Measurements from ENCODE around the gene TMEM255B. TPM values are rescaled to one million over a fixed set of nuclear protein-coding genes. Genes with fewer than 3 reads are reported as not detected.
"Not testable (repeated sequence)": the region's sequence is repeated elsewhere in the genome, so short reads cannot be mapped to it uniquely, and the experiment has no call there.

Gene TMEM255B
- total RNA-seq, 2 experiments from 2014 or later, result 1.0 to 1.2 TPM

- H3K27me3 ChIP-seq (ENCODE audit: control insufficient read depth in 1 of 2, insufficient read depth in 2 of 2, low read length in 2 of 2), result no peaks in the 10 kb centered on the region
- H3K4me3 ChIP-seq (ENCODE audit: low read length), result no peak overlapping the region
- TF ChIP-seq CTCF (IDR thresholded peaks at IDR 0.05), result no peak
- no peaks in the 10 kb centered on the region for H3K4me1 Mint-ChIP-seq (ENCODE audit: low read depth)
- no peak overlapping the region for H3K27ac Mint-ChIP-seq
- no peaks in the 10 kb centered on the region for H3K9me3 Mint-ChIP-seq
- intact Hi-C loops (cut with DNase I, micrococcal nuclease), result no loop called here
- H3K36me3 ChIP-seq (ENCODE audit: insufficient read depth, low read length), result peaks cover 5% of the 10 kb centered on the region
- ATAC-seq (ENCODE audit: poor library complexity), result no peak
- H3K4me3 Mint-ChIP-seq, result no peak overlapping the region
- DNase-seq, result no peak
- POLR2A ChIA-PET, result no interaction called here
- H3K36me3 Mint-ChIP-seq (ENCODE audit: low read depth), result peaks cover 4% of the 10 kb centered on the region
- CTCF ChIA-PET, result no interaction called here
- no peak overlapping the region for H3K27ac ChIP-seq (ENCODE audit: low read depth in 1 of 2, low read length in 2 of 2)
- H3K27me3 Mint-ChIP-seq, result no peaks in the 10 kb centered on the region
- no peaks in the 10 kb centered on the region for H3K4me1 ChIP-seq (ENCODE audit: insufficient read depth, low read length)
- peaks cover 0 to 13% of the 10 kb centered on the region in 2 experiments for H3K9me3 ChIP-seq (ENCODE audit: control insufficient read depth in 1 of 2, insufficient read depth in 1 of 2, low read length in 2 of 2)
These were observed 68.0 kb downstream of the TMEM255B start for GRCh38 chr13:113827021-113827420.

- no peak overlapping the region for H3K4me3 ChIP-seq (ENCODE audit: low read length)
- H3K27ac Mint-ChIP-seq, result no peak overlapping the region
- H3K36me3 ChIP-seq (ENCODE audit: insufficient read depth, low read length), result peaks cover 5% of the 10 kb centered on the region
- H3K9me3 Mint-ChIP-seq, result no peaks in the 10 kb centered on the region
- POLR2A ChIA-PET, result no interaction called here
- H3K4me1 Mint-ChIP-seq (ENCODE audit: low read depth), result no peaks in the 10 kb centered on the region
- H3K27ac ChIP-seq (ENCODE audit: low read depth in 1 of 2, low read length in 2 of 2), result no peak overlapping the region
- H3K36me3 Mint-ChIP-seq (ENCODE audit: low read depth), result peaks cover 4% of the 10 kb centered on the region
- intact Hi-C loops (cut with DNase I, micrococcal nuclease), result no loop called here
- H3K4me3 Mint-ChIP-seq, result no peak overlapping the region
- no peaks in the 10 kb centered on the region for H3K27me3 Mint-ChIP-seq
- CTCF ChIA-PET, result no interaction called here
- DNase-seq (no peak), ATAC-seq (ENCODE audit: poor library complexity) (no peak)
- H3K27me3 ChIP-seq (ENCODE audit: control insufficient read depth in 1 of 2, insufficient read depth in 2 of 2, low read length in 2 of 2), result no peaks in the 10 kb centered on the region
- peaks cover 0 to 12% of the 10 kb centered on the region in 2 experiments for H3K9me3 ChIP-seq (ENCODE audit: control insufficient read depth in 1 of 2, insufficient read depth in 1 of 2, low read length in 2 of 2)
- H3K4me1 ChIP-seq (ENCODE audit: insufficient read depth, low read length), result no peaks in the 10 kb centered on the region
- TF ChIP-seq CTCF (IDR thresholded peaks at IDR 0.05), result no peak
These were observed 69.3 kb downstream of the TMEM255B start for GRCh38 chr13:113828282-113828825.

GRCh38 chr13:113830426-113830950 lies 71.5 kb downstream of the TMEM255B start:
- DNase-seq; H3K9me3 Mint-ChIP-seq; intact Hi-C loops (cut with DNase I, micrococcal nuclease); H3K9me3 ChIP-seq (ENCODE audit: control insufficient read depth in 1 of 2, insufficient read depth in 1 of 2, low read length in 2 of 2); H3K4me1 ChIP-seq (ENCODE audit: insufficient read depth, low read length); H3K4me1 Mint-ChIP-seq (ENCODE audit: low read depth); POLR2A ChIA-PET; H3K4me3 Mint-ChIP-seq; H3K27ac ChIP-seq (ENCODE audit: low read depth in 1 of 2, low read length in 2 of 2); H3K36me3 Mint-ChIP-seq (ENCODE audit: low read depth); H3K36me3 ChIP-seq (ENCODE audit: insufficient read depth, low read length); H3K27ac Mint-ChIP-seq; CTCF ChIA-PET; H3K27me3 Mint-ChIP-seq; H3K4me3 ChIP-seq (ENCODE audit: low read length); ATAC-seq (ENCODE audit: poor library complexity); H3K27me3 ChIP-seq (ENCODE audit: control insufficient read depth in 1 of 2, insufficient read depth in 2 of 2, low read length in 2 of 2): not testable (repeated sequence)

GRCh38 chr13:113831061-113831460 lies 72.0 kb downstream of the TMEM255B start:
- H3K9me3 ChIP-seq (ENCODE audit: control insufficient read depth in 1 of 2, insufficient read depth in 1 of 2, low read length in 2 of 2), result peaks cover 0 to 4% of the 10 kb centered on the region in 2 experiments
- no peaks in the 10 kb centered on the region for H3K27me3 ChIP-seq (ENCODE audit: control insufficient read depth in 1 of 2, insufficient read depth in 2 of 2, low read length in 2 of 2)
- Mint-ChIP-seq H3K4me1 (ENCODE audit: low read depth) (no peaks in the 10 kb centered on the region), H3K27ac (no peak overlapping the region), H3K4me3 (no peak overlapping the region), H3K36me3 (ENCODE audit: low read depth) (no peaks in the 10 kb centered on the region), H3K27me3 (no peaks in the 10 kb centered on the region), H3K9me3 (no peaks in the 10 kb centered on the region)
- TF ChIP-seq CTCF (IDR thresholded peaks at IDR 0.05), result no peak
- ATAC-seq (ENCODE audit: poor library complexity), result no peak
- no peak for DNase-seq
- intact Hi-C loops (cut with DNase I, micrococcal nuclease), result no loop called here
- H3K4me3 ChIP-seq (ENCODE audit: low read length), result no peak overlapping the region
- H3K4me1 ChIP-seq (ENCODE audit: insufficient read depth, low read length), result no peaks in the 10 kb centered on the region
- H3K27ac ChIP-seq (ENCODE audit: low read depth in 1 of 2, low read length in 2 of 2), result no peak overlapping the region
- peaks cover 7% of the 10 kb centered on the region for H3K36me3 ChIP-seq (ENCODE audit: insufficient read depth, low read length)
- ChIA-PET CTCF (no interaction called here), POLR2A (no interaction called here)

Data from CD4-positive, alpha-beta T cell (primary cell).